ENCODE data around the gene C9orf50. TPM values are rescaled to one million over a fixed set of nuclear protein-coding genes. Genes with fewer than 3 reads are reported as not detected.

Gene C9orf50
- total RNA-seq, 1 donor from 2014 or later = not detected

GRCh38 chr9:129591916-129592315 is 29.0 kb downstream of the C9orf50 start:
- H3K4me1 Mint-ChIP-seq (ENCODE audit: unreplicated experiment) = peaks cover 18% of the 10 kb centered on the region
- no peak overlapping the region for H3K4me3 Mint-ChIP-seq (ENCODE audit: unreplicated experiment)
- no peak overlapping the region for H3K27ac Mint-ChIP-seq (ENCODE audit: unreplicated experiment)
- peaks cover 4% of the 10 kb centered on the region for H3K27me3 Mint-ChIP-seq (ENCODE audit: unreplicated experiment)
- no peak for TF ChIP-seq CTCF (IDR thresholded peaks at IDR 0.05)
- no peaks in the 10 kb centered on the region for H3K9me3 Mint-ChIP-seq (ENCODE audit: unreplicated experiment)
- H3K36me3 Mint-ChIP-seq (ENCODE audit: unreplicated experiment) = no peaks in the 10 kb centered on the region
- DNase-seq (ENCODE audit: extremely low spot score, unreplicated experiment) = no peak

GRCh38 chr9:129590466-129590865 is 30.4 kb downstream of the C9orf50 start:
- DNase-seq (ENCODE audit: extremely low spot score, unreplicated experiment) = no peak
- Mint-ChIP-seq H3K4me1 (ENCODE audit: unreplicated experiment) (peaks cover 14% of the 10 kb centered on the region), H3K27me3 (ENCODE audit: unreplicated experiment) (peaks cover 4% of the 10 kb centered on the region), H3K27ac (ENCODE audit: unreplicated experiment) (no peak overlapping the region), H3K9me3 (ENCODE audit: unreplicated experiment) (no peaks in the 10 kb centered on the region), H3K4me3 (ENCODE audit: unreplicated experiment) (no peak overlapping the region), H3K36me3 (ENCODE audit: unreplicated experiment) (no peaks in the 10 kb centered on the region)
- TF ChIP-seq CTCF (IDR thresholded peaks at IDR 0.05) = no peak

- no peak for DNase-seq (ENCODE audit: extremely low spot score, unreplicated experiment)
- Mint-ChIP-seq H3K4me3 (ENCODE audit: unreplicated experiment) (no peak overlapping the region), H3K27me3 (ENCODE audit: unreplicated experiment) (peaks cover 4% of the 10 kb centered on the region), H3K36me3 (ENCODE audit: unreplicated experiment) (no peaks in the 10 kb centered on the region), H3K4me1 (ENCODE audit: unreplicated experiment) (peaks cover 15% of the 10 kb centered on the region), H3K27ac (ENCODE audit: unreplicated experiment) (no peak overlapping the region), H3K9me3 (ENCODE audit: unreplicated experiment) (no peaks in the 10 kb centered on the region)
- TF ChIP-seq CTCF (IDR thresholded peaks at IDR 0.05) = no peak
These were observed 33.2 kb downstream of the C9orf50 start for GRCh38 chr9:129587487-129588262.

GRCh38 chr9:129586685-129587084 is 34.2 kb downstream of the C9orf50 start:
- TF ChIP-seq CTCF (IDR thresholded peaks at IDR 0.05) = no peak
- Mint-ChIP-seq H3K27me3 (ENCODE audit: unreplicated experiment) (peaks cover 4% of the 10 kb centered on the region), H3K4me3 (ENCODE audit: unreplicated experiment) (no peak overlapping the region), H3K27ac (ENCODE audit: unreplicated experiment) (no peak overlapping the region), H3K36me3 (ENCODE audit: unreplicated experiment) (no peaks in the 10 kb centered on the region), H3K9me3 (ENCODE audit: unreplicated experiment) (no peaks in the 10 kb centered on the region), H3K4me1 (ENCODE audit: unreplicated experiment) (peaks cover 15% of the 10 kb centered on the region)
- DNase-seq (ENCODE audit: extremely low spot score, unreplicated experiment) = no peak

GRCh38 chr9:129586245-129586644 is 34.7 kb downstream of the C9orf50 start:
- H3K9me3 Mint-ChIP-seq (ENCODE audit: unreplicated experiment) = no peaks in the 10 kb centered on the region
- H3K4me1 Mint-ChIP-seq (ENCODE audit: unreplicated experiment) = peaks cover 15% of the 10 kb centered on the region
- no peak for DNase-seq (ENCODE audit: extremely low spot score, unreplicated experiment)
- no peak overlapping the region for H3K27ac Mint-ChIP-seq (ENCODE audit: unreplicated experiment)
- peaks cover 4% of the 10 kb centered on the region for H3K27me3 Mint-ChIP-seq (ENCODE audit: unreplicated experiment)
- H3K36me3 Mint-ChIP-seq (ENCODE audit: unreplicated experiment) = no peaks in the 10 kb centered on the region
- H3K4me3 Mint-ChIP-seq (ENCODE audit: unreplicated experiment) = no peak overlapping the region
- no peak for TF ChIP-seq CTCF (IDR thresholded peaks at IDR 0.05)
